ENCODE results near the gene FGFRL1. TPM values are rescaled to one million over a fixed set of nuclear protein-coding genes. Genes with fewer than 3 reads are reported as not detected.
"Not testable (repeated sequence)": the region's sequence is repeated elsewhere in the genome, so short reads cannot be mapped to it uniquely, and the experiment has no call there.

Gene FGFRL1
- total RNA-seq, 1 experiment from 2014 or later: 63.1 TPM

DNA sequence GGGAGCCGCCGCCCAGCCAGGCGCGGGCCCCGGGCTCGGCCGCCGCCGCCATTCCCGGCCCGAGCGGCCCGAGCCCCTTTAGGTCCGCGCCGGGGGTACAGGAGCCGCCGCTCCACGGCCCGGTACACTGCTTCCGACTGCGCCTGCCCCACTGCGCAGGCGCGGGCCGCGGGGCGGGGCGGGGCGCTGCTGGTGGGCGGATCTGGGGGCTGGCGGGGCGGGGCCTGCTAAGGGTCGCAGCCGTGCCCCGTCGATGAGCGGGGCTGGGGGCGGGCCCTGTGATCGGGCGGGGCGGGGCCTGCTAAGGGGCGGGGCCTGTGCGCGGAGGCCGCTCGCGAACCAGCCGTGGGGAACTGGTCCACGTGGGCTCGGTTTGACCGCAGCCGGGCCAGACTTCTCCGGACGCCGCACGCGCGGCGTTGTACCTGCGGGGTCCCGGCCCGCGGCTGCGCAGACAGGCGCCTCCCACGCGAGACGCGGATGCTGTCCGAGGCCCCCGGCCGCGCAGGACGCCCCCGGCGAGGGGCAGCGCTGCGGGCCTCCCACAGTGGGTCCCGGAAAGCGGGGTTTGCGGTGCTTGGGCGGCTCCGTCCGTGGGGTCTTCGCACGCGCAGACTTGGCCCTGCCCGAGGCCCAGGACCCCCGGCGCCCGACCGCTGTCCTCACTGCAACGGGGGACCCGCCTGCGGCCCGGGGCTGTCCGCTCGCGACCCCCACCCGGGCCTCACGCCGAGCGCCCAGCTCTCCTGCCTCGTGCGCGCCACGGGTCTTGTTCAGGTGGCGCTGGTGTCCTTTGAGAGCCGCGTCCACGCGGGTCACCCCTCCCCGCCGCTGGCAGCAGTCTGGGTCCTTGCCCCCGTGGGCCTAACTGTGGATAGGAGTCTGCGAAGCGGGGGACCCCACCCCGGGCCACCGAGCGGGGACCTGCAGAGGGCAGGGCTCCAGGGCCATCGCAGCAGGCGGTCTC lies 37.7 kb upstream of the FGFRL1 start, which contains the start of gene DGKQ:
Gene DGKQ, minus strand, starts transcription at position 139 of the 967 bp plus-strand sequence. Its CDS starts 87 bp downstream, at position 52.
- peak; percentile 33 for DNase-seq (ENCODE audit: low spot score)

DNA sequence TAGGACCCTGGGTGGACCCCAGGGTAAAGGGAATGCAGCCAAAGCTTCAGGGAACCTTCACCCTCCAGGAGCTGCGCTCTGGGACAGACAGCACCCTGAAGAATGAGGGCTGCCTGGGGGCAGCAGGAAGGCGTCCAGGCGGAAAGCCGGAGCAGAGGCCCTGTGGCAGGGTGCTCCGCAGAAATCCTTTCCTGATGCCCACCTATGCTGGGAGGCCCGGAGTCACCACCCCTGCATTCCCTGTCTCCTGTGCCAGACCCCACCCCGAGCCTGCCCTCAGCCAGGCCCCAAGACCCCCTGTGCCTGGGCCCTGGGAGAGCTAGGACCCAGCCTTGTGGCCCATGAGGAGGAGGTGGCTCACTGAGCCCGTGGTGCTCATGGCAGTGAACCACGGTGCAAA lies 36.8 kb upstream of the FGFRL1 start:
- no peak for DNase-seq (ENCODE audit: low spot score)

DNA sequence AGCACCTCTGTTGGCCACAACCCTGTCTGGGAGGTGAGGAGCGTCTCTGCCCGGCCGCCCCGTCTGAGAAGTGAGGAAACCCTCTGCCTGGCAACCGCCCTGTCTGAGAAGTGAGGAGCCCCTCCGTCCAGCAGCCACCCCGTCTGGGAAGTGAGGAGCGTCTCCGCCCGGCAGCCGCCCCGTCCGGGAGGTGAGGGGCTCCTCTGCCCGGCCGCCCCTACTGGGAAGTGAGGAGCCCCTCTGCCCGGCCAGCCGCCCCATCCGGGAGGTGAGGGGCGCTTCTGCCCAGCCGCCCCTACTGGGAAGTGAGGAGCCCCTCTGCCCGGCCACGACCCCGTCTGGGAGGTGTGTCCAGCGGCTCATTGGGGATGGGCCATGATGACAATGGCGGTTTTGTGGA lies 35.4 kb upstream of the FGFRL1 start:
- not testable (repeated sequence) for DNase-seq (ENCODE audit: low spot score)

DNA sequence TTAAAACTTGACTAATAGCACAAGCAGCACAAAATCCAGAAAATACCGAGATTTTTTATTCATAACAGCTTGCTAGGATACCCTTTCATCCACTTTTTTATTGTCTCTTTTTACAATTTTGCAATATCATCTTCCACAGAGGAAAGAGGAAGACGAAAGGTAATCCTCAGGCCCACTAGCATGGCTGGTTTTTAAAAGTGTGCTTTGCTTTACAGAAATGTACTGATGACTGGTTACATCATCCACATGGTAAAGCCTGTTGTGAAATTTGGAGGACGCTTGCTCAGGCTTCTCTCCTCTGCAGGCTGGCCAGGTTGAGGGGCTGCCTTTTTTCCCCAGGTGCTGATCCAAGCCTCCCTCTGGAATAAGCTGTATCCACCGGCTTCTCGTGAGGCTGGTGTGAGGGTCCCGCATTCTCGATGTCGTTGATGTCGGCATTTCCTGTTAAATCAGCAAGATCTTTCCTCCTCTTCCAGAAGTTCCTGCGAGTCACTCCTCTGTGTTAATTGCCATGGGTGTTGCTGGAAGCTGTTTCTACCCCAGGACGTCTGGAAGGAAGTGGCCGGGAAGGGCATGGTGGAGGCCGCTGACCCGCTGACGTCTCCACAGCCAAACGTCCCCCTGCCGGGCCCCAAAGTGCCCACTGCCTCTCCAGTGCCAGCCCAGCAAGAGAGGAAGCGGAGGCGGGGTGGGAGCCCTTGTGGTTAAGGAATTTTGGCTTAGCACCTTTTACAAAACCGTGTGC lies 32.3 kb upstream of the FGFRL1 start:
- no peak for DNase-seq (ENCODE audit: low spot score)

DNA sequence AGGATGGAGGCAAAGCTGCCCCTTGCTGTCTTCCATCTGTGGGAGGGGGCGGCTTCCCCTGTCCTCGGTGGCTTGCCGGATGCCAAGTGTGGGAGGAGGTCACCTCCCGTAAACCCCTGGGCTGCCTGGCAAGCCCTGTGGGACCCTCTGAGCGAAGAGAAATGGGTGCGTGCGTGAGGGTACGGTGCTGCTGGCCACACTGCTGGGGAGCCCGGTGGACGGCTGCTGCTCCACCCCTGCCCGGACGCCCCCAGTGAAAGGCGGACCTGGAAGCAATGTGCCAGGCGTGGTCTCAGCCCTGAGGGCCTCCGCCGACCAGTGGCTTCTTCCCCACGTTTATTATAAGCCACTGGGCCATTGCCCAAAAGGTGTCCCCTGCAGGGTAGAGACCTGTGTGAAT lies 29.1 kb upstream of the FGFRL1 start:
- DNase-seq (ENCODE audit: low spot score): no peak

DNA sequence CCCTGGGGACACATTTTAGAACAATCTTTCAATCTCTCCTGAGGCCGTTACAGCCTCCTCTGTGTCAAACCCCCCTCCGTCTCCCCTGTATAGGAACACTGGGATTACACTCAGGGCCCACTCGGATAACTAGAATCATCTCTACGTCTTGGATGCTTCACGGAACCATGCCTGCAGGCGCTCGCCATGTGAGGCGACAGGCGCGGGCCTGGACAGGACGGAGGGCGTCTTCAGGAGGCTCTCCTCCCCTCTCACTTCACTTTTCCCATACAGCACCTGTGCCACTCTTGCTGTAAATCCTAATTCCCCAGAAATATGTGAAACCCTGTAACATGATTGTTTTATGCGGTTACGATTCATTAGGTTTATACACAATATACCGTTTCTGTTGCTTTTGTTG lies 28.6 kb upstream of the FGFRL1 start:
- DNase-seq (ENCODE audit: low spot score): no peak

DNA sequence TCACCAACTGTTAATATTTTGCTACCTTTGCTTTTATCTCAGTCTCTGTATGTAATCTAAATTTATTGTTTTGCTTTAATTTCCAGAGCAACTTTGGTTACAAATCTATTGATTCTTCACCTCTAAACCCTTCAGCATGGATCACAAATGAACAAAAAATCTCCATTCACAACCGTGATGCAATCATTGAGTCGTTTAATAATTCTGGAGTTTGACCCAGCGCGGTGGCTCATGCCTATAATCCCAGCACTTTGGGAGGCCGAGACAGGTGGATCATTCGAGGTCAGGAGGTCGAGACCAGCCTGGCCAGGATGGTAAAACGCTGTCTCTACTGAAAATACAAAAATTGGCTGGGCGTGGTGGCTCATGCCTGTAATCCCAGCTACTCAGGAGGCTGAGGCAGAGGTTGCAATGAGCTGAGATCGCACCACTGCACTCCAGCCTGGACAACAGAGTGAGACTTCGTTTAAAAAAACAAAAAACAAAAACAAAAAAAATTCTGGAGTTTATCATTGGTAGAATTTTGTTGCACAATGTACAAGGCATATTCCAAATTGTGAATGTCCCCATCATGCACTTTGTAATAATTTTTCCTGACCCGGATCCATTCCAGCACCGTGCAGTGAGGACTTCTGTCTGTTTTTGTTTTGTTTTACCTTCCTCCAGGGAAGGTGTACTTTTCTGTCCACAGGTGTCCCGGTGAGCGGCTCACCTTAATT lies 26.9 kb upstream of the FGFRL1 start:
- no peak for DNase-seq (ENCODE audit: low spot score)

DNA sequence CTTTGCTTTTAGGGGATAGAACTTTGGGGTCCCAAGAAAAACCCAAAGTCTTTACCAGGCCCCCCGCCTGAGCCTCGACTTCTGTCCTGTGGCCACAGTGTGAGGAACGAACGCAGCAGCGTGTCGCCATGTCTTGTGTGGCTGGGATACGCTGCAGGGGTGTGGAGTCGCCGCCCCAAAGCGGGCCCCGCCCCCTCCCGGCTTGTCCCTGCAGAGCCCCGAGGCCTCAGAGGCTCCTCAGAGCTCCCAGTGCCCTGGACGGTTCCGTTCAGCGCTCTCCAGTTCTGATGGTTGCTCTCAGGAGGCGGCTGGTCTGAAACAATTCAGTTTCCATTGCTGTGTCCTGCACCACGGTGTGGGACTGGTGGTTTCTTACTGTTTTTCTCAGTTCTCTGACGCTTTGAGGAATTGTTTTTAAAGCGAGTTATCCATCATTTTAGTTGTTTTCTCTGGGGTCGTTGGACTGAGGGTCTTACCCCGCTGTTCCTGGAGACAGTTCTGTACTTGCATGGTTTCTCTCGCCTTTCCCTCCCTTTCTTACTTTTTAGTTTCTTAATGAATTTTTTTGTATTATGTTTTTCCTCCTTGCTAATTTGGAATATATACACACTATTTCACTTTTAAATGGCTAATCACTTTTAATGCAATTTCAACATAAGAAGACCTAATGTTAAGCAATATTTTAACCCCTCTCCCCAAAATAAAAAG lies 26.1 kb upstream of the FGFRL1 start:
- no peak for DNase-seq (ENCODE audit: low spot score)

DNA sequence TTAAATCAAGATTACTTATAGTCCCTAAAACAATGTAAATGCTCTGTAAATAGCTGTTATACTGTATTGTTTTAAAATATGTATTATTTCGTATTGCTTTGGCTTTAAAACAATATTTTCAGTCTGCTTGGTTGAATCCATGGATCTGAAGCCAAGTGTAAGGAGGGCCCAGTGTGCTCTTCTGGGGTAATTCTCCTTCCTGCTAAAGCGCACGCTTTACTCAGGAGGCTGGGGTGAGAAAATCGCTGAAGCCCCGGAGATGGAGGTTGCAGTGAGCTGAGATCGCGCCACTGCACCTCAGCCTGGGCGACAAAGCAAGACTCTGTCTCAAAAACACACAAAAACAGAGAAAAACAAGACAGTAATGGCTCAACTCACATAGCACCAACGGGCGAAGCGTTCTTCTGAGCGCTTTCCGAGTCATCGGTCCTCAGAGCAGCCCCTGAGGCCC lies 25.0 kb upstream of the FGFRL1 start:
- no peak for DNase-seq (ENCODE audit: low spot score)

DNA sequence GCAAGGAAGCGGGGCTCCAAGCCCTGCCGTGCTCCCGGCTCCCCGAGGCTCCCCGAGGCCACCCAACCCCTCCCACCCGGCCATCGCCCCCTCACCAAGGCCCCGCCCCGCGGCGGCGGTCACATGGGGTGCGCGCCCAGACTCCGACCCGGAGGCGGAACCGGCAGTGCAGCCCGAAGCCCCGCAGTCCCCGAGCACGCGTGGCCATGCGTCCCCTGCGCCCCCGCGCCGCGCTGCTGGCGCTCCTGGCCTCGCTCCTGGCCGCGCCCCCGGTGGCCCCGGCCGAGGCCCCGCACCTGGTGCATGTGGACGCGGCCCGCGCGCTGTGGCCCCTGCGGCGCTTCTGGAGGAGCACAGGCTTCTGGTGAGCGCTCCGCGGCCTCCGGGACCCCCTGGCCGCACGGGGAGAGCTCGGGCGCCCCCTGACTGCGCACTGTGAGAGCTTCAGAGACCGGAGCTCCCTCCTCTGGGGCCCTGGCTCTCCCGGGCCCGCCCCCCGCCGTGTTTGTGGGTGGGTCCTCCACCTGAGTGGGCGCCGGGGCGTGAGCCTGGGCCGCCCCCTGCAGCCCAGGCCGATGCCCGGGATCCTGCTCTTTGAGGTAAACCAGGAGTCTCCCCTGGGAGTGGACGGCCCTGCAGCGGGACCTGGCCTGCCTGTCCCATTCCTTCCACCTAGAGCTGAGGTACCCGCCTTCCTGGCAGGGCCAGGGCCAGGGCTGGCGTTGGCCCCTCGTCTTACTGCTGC lies 24.4 kb upstream of the FGFRL1 start, which contains the start of gene IDUA:
Gene IDUA, plus strand, starts transcription at position 166 of the 745 bp plus-strand sequence. Its CDS starts 41 bp downstream, at position 207.
- peak; percentile 56 for DNase-seq (ENCODE audit: low spot score)

DNA sequence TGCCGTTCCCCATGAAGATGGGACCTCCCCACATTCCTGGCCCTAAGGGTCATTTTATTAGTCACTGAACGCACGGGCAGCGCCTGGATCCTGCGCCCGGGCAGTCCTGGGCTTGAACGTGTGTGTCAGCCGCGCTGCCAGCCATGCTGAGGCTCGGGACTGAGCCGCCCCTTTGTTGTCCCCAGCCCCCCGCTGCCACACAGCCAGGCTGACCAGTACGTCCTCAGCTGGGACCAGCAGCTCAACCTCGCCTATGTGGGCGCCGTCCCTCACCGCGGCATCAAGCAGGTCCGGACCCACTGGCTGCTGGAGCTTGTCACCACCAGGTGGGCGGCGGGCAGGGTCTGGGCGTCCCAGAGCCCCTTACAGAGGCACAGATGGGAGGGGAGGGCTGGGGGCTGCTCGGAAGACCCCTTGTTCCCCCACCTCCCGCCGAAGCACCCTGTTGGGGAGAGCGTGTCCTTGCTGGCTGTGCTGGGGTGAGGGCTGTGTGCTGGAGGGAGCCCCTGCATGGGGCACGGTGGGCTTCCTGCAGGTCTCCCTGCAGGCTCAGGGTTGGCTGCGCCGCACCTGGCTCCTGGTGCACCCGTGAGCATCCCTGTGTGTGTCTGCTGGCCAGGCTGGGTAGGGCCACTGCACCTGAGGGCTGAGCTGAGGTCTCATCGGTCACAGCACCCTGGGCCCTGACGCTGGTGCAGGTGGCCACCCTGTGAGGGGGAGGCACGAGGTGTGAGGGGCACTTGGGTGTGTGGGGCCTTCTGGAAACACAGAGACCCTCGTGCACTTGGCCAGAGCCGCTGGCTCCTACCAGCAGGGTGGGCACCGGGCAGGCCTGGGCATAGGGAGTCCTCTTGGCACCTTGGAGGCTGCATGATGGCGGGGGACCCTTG lies 23.6 kb upstream of the FGFRL1 start:
- DNase-seq (ENCODE audit: low spot score): peak; percentile 43

DNA sequence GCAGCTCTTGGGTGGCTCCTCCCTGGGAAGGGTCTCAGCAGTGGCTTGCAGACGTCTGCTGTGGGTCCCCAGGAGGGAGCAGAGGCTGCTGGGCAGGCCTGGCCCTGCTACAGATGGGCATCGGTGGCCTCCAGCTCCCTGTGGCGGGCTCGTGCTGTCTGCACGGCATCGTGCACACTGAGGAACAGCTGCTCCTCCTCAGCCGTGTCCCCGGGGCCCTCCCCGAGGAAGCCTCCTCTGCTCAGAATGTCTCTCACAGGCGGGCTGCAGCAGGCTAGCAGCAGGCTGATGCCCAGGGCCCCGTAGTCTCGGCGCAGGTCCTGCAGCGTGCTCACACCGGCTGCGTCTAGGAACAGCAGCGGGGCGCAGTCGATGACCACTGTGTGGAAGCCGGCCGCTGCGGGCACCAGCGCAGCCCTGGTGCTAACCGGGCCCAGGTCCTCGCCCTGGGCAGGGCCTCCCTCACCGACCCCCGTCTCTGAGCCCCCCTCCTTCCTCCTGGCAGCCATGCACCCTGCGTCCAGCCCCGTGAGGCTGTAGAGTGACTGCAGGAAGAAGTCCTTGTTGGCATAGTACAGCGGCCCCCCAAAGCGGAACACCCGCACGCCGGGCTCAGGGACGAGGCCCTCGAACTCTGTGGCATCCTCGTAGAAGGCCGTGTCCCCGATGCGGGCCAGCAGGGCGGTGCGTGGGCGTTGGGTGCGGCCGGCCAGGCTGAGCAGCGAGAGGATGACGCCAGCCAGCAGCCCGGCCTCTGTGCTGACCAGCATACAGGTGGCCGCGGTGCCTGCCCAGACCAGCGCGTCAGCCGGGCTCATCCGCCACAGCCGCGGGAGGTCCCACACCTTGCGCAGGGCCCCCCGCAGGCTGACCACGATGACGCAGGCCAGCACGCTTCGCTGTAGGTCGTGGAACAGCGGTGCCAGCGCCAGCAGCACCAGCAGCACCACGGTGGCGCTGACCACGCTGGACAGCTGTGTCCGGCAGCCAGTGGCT lies 22.4 kb upstream of the FGFRL1 start:
- DNase-seq (ENCODE audit: low spot score): no peak

DNA sequence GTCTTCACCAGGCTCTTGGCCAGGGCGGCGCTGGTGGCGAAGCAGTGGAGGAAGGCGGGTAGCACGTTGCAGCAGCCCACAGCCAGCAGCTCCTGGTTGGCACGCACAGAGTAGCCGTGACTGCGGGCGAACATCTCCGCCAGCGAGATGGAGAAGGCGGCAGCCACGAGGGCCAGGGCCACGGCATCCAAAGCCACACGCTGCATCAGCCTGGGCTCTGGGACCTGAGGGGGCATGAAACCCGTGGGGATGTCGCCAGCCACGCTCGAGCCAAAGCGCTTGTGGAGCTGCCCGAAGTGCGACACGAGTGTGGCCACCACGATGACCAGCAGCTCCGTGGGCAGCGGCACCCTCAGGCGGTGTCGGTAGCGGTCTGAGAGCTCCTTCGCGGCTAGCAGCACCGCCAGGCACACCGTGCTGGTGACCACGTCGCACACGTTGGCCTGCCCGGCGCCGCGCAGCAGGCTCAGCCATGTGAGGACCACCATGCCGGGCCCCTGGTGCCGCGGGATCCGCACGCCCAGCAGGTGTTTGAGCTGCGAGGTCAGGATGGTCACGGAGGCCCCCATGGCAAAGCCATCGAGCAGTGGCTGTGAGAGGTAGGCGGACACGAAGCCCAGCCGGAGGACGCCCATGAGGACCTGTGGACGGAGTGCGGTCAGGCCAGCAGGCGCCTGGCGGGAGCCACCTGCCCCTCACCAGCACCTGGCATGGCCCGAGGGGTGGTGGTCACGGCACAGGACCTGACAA lies 21.5 kb upstream of the FGFRL1 start:
- DNase-seq (ENCODE audit: low spot score): no peak

DNA sequence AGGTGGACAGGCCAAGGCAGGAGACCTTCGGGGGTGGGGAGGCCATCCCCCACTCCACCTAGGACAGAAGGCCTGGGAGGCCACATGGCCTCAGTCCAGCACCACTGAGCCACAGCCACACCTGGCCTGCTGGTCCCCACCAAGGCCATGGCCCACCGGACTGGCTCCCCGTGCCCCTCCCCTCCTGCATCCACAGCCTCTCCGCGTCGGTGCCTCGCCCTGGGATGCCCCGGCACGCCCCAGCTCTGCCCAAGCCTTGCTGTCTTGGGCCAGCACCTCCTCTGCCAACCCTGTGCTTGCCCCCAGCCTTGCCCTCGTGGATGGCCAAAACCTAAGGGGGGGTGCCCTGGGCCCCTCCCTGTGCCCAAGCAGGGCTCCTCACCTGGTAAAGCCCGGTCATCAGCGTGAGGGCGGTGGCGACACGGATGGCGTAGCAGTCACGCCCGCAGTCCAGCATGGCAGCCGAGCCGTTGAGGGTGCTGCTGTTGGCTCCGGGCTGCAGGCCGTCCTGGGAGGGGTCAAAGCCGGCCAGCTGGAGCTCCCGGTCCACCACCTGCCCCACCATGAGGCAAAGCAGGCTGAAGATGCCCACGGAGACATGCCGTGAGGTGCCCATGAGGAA lies 20.6 kb upstream of the FGFRL1 start:
- DNase-seq (ENCODE audit: low spot score): no peak

DNA sequence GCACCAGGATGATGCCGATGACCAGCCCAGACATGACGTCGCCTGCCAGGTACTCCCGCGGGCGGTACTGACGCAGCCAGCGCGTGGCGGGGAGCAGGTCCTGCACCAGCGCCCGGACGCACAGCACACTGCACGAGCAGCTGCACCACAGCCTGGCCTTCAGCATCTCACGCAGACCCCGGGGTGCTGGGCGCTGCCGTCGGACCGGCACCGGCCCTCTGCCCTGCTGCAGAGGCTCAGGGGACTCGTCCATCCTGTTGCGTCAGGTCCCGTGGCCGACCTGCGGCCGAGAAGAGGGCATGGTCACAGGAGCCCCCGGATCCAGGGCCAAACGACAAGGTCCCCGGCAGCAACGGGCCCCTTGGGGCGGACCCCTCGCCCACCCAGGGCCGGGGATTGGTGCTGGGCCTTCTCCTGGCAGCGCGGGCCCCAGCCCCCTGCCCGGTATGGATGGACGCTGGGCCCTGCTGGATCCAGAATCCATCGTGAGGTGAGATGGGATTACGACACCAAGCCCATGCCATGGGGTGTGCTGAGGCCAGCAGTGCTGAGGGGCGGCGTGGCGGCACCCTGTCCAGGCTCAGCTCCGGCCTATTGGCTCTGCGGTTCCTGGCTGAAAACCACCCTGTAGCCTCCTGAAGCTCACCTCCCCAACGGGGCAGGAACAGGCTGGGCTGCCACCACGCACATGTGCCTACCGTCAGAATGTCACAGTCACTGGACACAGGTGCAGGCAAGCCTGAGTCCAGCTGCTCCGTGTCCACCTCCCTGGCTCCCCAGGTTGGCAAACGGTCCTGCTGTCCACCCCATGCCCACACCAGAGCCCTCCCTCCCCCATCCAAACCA lies 19.8 kb upstream of the FGFRL1 start:
- DNase-seq (ENCODE audit: low spot score): no peak

All from H4 (cell line).